CMK (cell line): ENCODE results near the gene TMEM221.
A peak's percentile ranks its signal among the peaks of the same experiment; 100 is the strongest.

Experiments used
- DNase-seq: peaks from one replicate; pipeline ENCODE4 v3.0.0-alpha.2; 2010; ENCODE audit warnings: low read depth

Gene TMEM221

DNA sequence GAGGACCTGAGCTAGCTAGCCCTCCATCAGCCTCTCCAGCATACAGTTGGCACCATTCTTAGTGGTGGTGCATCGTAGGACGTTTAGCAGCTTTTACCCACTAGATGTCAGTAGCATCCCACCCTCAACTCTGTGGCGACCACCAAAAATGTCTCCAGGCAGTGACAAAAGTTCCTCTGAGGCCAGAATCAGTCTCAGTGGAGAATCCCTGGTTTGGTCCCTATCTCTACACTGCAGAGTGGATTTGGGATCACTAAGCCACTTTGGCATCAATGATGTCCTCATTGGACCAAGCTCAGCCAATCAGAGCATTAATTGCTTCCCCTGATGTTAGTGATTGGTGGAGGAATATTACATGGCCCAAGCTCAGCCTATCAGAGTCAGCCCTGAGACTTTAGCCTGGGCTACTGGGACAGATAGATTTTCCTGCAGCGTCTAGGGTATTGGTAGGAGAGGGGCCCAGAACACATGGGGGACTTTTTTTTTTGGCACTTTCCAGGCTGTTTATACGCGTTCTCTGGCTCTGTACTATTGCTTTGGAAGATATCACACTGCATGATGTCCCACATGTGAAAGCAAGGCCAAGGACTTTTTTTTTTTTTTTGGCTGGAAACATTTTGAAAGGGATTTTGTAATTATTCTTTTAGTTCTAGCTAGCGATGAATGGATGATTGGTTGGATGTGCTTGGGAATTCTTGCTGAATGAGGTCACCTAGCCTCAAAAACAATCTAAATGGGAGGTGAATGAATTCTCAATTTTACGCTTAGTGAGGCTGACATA is 7.0 kb downstream of the TMEM221 start:
- DNase-seq = no peak

DNA sequence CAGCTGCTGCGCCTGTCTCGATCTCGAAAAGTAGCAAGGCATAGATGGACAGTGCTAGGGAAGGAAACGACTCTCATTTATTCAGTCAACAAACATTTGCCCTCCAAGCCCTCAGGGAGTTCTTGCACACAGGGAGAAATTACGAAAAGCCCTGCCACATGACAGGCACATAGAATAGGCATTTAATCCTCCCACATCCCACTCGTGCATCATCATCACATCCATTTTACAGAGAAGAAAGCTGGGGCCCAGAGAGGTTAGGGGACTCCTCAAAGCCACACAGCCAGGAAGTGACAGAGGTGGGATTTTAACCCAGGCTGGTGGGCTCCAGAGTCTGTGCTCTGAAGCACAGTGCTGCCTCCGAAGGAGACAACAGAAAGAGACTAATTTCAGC is 11.6 kb downstream of the TMEM221 start:
- DNase-seq = no peak

DNA sequence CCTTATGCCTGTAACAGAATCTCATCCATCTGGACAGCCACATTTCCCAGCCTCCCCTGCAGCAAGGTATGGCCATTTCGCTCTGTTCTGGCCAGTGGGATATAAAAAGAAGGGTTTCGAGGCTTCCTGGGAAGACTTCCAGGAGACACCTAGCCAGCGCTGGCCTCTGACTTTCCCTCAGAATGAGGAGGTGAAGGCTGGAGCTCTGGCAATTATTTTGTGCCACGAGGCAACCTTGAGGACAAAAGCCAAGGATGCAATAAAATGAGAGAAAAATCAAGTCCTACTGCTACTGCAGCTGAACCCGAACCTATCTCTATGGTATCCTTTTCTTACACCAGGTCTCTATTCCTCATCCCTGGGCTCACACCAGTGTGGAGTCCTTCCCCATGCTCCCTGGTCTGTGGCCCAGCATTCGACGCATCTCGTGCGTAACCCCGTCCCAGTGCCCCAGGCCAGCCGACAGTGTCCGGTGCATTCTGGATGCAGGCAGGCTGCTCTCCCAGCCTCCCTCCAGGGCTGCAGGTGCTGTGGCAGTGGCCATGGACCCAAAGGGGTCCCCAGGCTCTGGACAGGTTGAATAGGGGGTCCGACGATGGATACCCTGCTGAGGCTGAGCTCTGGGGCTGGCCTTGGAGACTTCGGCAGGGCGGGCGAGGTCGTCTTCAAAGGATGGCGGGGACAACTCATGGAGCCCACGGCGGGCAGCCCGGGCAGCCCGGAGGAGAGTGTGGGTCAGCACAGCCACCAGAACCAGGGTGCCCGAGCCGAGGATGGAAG is 12.2 kb downstream of the TMEM221 start:
- no peak for DNase-seq

DNA sequence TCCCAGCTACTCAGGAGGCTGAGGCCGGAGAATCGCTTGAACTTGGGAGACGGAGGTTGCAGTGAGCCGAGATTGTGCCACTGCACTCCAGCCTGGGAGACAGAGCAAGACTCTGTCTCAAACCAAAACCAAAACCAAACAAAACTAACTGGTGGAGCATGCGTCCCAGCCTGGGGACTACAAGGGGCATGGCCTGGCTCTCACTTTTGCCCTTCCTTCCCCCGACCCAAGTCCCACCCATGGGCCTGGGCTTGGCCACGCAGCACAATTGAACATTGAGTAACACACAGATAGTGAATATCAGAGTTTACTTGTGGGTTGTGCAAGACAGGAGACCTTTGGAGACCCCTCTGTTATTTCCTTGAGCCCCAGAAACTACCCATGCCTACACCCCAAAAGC is 13.2 kb downstream of the TMEM221 start:
- no peak for DNase-seq

DNA sequence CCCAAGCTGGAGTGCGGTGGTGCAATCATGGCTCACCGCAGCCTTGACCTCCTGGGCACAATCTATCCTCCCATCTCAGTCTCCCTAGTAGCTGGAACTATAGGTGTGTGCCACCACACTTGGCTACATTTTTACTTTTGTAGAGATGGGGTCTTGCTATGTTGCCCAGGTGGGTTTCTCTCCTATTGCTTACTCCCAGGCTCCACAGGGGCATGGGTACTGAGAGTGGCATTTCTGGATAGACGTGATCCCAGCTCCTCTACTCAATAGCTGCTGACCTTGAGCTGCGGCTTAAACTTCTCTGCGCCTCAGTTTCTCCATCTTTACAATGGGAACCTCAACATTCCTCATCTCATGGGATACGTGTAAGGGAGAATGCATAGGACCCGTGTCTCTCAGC is 17.1 kb downstream of the TMEM221 start:
- no peak for DNase-seq

DNA sequence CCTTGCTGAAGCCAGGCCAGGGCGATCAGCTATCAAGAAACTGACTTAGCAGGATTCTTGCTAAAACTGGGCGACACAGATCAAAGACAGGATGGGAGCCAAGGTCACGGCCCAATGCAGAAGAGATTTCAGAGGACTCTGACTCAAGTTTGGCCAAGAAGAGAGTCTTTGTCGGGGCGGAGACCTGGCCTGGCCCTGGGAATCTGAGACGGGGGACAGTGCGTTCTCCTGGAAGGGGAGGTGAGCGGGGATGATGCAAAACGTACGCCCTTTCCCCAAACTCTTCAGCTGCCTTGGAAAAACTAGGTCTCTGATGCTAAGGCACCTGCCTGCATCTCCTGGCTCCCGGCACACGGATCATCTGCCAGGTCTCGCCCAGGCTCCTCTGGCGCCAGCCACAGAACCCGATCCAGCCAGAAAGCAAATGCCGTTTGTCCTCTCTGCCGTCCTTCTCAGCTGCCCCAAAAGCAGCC is 18.8 kb downstream of the TMEM221 start:
- no peak for DNase-seq

DNA sequence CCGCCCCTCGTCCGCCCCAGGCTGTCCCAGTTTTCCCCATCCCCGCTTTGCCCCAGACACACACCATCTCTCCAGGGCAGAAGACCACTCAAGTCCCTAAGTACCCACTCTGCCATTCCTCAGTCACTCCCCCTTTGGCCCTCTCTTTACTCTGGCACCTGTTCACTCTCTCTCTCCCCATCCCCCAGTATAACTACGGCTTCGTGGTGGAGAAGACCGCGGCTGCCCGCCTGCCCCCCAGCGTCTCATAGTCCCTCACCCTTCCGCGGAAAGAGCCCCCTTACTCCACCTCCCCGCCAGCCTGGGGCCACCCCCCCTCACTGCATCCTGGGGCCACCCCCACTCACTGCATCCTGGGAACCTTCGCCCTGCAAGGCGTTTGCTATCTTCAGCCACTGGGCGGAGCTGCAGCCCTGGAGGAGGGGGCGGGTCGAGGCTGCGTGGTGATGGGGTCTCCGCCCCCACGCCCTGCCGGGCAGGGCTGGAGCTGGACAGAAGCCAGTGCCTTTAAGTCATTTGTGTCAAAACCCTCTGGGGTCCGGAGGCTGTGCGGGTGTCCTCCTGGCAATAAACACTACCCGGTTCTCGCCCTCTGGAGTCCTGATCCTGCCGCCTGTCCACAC is 23.6 kb downstream of the TMEM221 start:
- no peak for DNase-seq

DNA sequence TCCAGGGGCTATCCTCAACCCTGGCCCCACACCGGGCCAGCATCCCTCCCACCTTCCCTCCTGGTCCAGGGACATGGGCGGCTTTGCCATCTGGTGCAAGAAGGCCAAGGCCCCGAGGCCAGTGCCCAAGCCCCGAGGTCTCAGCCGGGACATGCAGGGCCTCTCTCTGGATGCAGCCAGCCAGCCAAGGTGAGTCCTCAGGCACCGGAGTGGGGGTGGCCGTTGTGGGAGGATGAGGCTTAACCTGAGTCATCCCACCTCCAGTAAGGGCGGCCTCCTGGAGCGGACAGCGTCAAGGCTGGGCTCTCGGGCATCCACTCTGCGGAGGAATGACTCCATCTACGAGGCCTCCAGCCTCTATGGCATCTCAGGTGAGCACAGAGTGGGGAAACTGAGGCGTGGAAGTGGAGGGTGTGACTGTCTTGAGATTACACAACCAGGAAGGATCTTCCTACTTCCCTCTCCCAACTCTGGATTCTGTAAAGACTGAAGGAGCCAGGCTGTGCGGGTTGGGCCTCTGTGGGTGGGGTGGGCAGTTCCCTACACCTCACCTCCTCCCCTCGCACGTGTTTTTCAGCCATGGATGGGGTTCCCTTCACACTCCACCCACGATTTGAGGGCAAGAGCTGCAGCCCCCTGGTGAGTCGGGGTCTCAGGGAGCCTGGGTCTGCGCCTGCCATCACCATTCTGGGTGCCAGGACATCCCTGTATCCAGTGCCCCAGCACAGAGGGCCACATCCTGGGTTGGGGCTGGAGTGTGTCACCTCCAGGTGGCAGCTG is 24.8 kb downstream of the TMEM221 start:
- DNase-seq = no peak

DNA sequence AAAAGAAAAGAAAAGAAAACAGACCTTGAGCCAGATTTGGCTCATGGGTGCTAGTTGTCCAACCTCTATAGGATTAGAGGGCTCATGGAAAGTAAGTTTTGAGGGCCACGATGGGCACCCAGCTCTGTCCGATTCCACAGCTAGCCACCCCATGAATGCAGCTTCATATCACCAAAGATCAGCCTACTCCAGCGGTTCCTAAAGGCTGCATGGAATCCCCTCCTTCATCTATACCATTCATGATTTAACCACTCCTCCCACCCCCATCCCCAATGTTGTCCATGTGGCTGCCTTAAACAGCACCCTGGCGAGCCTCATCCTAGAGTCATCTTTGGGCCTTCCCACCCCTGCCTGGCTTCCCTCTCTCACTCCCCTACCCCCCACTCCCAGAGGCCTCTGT is 26.5 kb downstream of the TMEM221 start:
- DNase-seq = no peak

DNA sequence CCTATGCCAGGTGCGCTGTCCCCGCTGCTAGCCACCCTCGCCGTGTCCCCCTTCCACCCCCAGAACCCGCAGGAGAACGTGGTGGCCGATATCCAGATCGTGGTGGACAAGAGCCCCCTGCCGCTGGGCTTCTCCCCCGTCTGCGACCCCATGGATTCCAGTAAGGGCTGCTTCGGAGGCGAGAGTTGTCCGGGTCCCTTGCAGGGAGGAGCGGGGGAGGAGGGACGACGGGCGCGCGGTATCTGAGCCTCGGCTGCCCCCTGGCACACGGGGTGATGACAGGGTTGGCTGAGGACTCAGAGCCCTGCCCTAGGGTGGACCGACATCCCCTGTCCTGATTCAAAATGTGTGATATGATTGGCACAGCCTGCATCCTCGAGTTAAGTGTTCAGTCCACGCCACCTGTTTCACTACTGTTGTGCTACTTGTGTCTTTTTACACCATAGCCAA is 28.0 kb downstream of the TMEM221 start:
- no peak for DNase-seq

DNA sequence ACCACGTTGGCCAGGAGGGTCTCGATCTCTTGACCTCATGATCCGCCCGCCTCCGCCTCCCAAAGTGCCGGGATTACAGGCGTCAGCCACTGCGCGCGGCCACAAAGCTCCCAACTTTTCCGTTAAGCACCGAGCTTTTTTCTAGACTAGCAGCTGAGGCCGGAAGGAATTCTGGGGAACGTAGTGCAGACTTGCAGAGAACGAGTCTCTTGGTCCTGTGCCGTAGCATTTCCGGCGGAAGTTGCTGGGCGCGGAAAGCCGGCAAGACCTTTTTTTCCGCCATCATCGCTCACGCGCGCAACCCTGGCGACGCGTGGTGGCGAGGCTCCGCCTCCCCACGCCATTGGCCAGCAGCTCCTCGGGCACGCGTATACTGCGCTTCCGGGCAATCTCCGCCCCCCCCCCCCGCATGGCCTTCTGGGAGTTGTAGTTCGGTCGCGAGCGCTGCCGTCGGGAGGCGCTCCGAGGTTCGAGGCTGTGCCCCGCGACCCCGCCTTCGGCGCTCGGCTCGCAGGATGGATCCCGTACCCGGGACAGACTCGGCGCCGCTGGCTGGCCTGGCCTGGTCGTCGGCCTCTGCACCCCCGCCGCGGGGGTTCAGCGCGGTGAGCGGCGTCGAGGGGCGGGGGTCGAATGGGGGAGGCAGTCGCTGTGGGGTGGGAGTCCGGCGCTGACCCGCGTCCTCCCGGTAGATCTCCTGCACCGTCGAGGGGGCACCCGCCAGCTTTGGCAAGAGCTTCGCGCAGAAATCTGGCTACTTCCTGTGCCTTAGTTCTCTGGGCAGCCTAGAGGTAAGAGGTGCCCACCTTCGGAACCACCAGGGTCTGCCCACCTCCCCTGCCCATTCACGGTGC is 28.6 kb downstream of the TMEM221 start, which contains the start of gene MVB12A:
Gene MVB12A (plus strand): TSS at position 427 of the 854 bp plus-strand sequence. CDS start 89 bp downstream, at position 516.
- peak; percentile 95 for DNase-seq

DNA sequence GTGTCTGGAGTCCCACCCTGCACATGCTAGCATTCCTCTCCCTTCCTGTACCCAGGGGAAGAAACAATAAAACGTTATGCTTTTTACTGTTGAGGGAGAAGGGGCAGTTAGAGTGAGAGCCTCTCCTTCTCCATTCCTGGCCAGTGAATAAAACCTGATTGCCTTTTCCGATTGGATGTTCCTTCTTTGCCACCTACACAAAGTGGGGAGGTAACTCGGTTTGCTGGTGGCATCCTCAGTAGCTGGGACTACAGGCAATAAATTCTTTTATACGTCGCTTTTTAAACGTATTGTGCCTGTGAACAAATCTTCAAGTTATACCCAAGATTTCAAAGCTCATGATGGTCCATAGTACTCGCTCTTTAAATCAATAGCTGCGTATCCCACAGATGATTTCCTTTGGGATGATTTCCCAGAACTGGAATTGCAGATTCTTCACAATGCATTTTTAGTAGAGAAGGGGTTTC is 29.3 kb downstream of the TMEM221 start:
- DNase-seq = no peak

DNA sequence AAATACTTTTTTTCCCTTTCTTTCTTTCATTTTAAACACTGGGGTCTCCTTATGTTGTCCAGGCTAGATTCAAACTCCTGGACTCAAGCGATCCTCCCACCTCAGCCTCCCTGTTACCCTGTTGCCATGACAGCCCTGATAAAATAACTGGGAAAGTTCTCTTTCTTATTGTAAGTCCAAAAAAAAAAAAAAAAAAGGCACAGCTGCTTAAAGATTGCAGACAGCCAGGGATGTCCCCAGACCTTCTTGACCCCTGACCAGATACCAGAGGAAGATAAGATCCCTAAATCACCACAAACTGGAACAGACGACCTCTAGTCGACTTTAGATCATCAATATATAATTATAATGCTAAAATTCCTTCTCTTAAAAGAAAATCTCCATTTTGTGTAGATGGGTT is 29.8 kb downstream of the TMEM221 start:
- DNase-seq = no peak

DNA sequence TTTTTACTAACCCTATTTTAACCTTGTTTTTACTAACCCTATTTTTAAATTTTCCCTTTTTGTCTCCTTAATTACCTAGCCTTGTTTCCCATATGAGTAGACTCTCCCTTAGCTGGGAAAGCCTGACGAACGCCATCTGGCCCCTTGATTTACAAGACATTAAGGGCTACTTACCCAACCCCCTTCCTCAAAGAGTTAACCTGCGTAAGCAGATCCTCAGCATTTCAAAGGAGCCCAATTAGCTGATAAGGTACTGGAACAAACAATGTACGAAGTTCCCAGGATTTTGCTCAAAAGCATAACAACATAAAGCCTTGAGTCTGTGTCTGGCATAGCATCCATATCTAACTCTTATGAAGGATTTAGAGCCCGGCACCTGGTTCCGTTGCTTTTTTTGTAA is 33.3 kb downstream of the TMEM221 start:
- no peak for DNase-seq

DNA sequence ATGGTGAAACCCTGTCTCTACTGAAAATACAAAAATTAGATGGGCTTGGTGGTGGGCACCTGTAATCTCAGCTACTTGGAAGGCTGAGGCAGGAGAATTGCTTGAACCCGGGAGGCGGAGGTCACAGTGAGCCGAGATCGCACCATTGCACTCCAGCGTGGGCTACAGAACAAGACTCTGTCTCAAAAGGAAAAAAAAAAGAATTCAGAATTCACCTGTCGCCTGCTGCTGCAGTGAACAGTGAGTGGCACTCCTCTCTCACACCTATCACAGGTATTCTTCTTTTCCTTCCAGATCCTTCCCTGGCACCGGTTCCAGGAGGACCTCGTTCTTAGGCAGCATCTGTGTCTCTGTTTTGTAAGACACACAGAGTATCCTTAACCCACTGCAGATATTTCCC is 34.4 kb downstream of the TMEM221 start:
- no peak for DNase-seq

DNA sequence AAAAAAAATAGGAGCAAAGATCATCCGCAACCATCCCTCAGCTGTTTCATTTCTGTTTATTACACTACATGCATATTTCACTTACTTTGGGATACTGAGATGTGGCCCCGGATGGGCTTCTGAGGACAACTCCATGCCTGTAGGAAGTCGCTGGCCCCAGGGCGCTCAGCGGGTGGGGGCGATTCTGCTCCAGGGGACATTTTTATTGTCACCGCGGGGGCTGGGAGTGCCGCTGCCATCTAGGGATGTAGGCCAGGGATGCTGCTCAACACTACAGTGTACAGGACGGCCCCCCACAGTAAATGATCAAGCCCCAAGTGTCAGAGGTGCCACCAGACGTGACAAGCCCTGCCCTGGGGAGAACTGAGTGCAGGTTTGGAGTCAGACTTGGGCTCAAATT is 36.7 kb downstream of the TMEM221 start:
- no peak for DNase-seq

DNA sequence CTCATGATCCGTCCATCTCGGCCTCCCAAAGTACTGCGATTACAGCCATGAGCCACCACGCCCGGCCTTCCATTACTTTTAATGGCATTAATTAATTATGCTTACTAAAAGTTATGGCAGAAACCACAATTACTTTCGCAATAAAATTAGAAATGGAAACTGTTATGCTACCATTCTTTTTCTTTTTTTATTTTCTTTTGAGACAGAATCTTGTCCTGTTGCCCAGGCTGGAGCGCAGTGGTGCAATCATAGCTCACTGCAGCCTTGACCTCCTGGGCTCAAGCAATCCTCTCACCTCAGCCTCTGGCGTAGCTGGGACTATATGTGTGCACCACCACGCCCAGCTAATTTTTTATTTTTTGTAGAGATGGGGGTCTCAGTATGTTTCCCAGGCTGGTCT is 38.5 kb downstream of the TMEM221 start:
- DNase-seq = no peak

DNA sequence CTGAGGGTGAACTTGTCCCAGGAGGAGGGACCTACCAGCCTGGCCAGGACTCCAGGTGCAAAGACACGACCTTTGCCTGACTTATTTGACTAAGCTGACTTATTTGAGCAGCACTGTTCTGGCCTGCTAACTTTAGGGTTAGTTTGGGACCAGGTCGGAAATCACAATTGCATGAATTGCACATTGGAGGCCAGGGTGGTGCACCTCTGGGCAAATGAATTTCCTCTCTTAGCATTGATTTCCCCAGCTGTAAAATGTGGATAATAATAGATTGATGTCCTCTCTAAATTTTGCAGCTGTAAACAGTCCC is 41.6 kb downstream of the TMEM221 start:
- no peak for DNase-seq

DNA sequence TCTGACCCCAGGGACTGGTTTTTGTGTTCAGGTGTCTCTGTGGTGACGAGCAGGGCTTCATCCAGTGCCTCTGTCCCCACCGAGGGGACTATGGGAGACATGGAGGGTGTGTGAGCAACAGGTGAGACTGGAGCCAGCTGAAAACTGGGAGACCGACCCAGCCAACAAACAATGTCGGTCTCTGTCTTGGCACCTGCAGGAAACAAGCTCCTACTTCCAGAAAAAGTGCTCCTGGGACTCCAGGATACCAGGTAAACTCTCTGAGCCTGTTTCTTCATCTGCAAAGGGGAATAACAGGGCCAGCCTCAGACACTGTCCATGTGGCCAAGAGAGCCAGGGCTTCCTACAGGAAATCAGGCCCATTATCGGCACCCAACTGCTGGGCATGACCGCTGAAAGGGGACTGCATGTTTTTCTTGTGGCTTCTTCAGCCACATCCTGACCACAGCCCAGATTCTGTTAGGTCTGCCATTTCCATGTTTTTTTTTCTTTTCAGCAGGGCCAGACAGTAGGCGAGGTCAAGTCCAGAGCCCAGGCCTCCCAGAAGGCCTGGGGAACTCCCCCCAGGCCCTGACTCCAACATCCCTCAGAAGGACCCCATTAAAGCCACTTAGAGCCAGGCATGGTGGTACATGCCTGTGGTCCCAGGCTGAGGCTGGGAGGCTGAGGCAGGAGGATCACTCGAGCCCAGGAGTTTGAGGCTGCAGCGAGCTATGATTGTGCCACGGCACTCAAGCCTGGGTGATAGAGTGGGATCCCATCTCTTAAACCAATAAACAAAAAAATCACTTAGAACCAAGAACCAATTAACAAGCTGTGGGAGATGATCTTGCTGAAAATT is 42.2 kb downstream of the TMEM221 start:
- DNase-seq = peak; percentile 83
